NT2/D1 (cell line): ENCODE results near the gene ELANE.

Experiments used
- SUZ12 ChIP-seq: IDR thresholded peaks from 2 replicates; pipeline ENCODE4 v1.6.1; 2011; ENCODE audit not compliant: insufficient read length, insufficient read depth; ENCODE audit errors: extremely low read depth
- YY1 ChIP-seq: IDR thresholded peaks from 2 replicates; pipeline ENCODE4 v1.6.1; 2011; ENCODE audit not compliant: insufficient read length, insufficient read depth
- ZNF274 ChIP-seq: IDR thresholded peaks from 2 replicates; pipeline ENCODE4 v1.6.1; 2011; ENCODE audit warnings: mild to moderate bottlenecking, low read depth, low read length

DNA sequence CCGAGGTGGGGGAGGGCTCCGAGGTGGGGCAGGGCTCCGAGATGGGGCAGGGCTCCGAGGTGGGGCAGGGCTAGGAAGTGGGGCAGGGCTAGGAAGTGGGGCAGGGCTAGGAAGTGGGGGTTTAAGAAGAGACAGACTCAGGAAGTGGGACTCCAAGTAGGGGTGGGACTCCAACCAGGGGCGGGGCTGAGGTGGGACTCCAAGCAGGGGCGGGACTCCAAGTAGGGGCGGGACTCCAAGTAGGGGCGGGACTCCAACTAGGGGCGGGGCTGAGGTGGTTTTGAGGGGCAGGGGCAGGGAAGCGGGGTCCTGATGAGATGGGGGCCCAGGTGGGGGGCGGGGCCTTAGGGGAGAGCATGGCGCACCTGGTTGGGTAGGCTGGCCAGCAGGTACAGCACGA, 21.0 kb downstream of the ELANE start:
- no peak for TF ChIP-seq YY1
- no peak for TF ChIP-seq ZNF274
- no peak for TF ChIP-seq SUZ12
